H1 (cell line): ENCODE measurements around the gene BASP1. TPM values are rescaled to one million over a fixed set of nuclear protein-coding genes. Genes with fewer than 3 reads are reported as not detected.

Source experiments
- CBX8 ChIP-seq: fragments of 300-800, 300-1000 bp; sonication (generic); IDR thresholded peaks from 2 replicates; pipeline ENCODE4 v1.7.1; 2016; ENCODE audit warnings: low read depth, low read length, borderline replicate concordance
- CHD7 ChIP-seq: fragments of 300-600 bp; sonication (generic); IDR thresholded peaks from 2 replicates; pipeline ENCODE4 v1.7.1; 2012; ENCODE audit warnings: low read length, moderate library complexity, mild to moderate bottlenecking, inconsistent platforms; ENCODE audit not compliant: insufficient replicate concordance
- NANOG ChIP-seq: IDR thresholded peaks from 2 replicates; pipeline ENCODE4 v1.6.1; 2011; ENCODE audit warnings: low read length, low read depth, mild to moderate bottlenecking, inconsistent platforms; ENCODE audit not compliant: insufficient read depth, poor library complexity, severe bottlenecking
- NRF1 ChIP-seq: IDR thresholded peaks from 2 replicates; pipeline ENCODE4 v1.6.1; 2011; ENCODE audit warnings: mild to moderate bottlenecking, low read depth, low read length, improper control_type of control experiment
- POU5F1 ChIP-seq: IDR thresholded peaks from 2 replicates; pipeline ENCODE4 v1.6.1; 2011; ENCODE audit warnings: low read depth, mild to moderate bottlenecking, low read length, moderate library complexity
- RAD21 ChIP-seq, 2 experiments: IDR thresholded peaks in 1 of 2; conservative IDR thresholded peaks in 1 of 2; 2 replicates each; pipeline ENCODE4 v1.6.1; 2011; ENCODE audit warnings: low read depth in 2 of 2, low read length in 2 of 2, improper control_type of control experiment in 1 of 2, inconsistent platforms in 1 of 2, mild to moderate bottlenecking in 1 of 2, moderate library complexity in 1 of 2
- RBBP5 ChIP-seq: IDR thresholded peaks from 2 replicates; pipeline ENCODE4 v1.7.1; 2012; ENCODE audit warnings: low read depth, mild to moderate bottlenecking, inconsistent platforms, low read length, moderate library complexity, borderline replicate concordance
- SUZ12 ChIP-seq: fragments of 200-600 bp; sonication (generic); IDR thresholded peaks from 2 replicates; pipeline ENCODE4 v1.6.1; 2012; ENCODE audit warnings: mild to moderate bottlenecking, inconsistent platforms, low read length, moderate library complexity, mixed read lengths
- polyA plus RNA-seq, 7 experiments: library from polyadenylated mRNA; depleted of rRNA in 3 of 7; stranded (reverse) in 5 of 7; unstranded in 2 of 7; fragments of >200 nt in 5 of 7; fragments of 200-250 nt in 2 of 7; gene quantifications; 1 replicate in 5 of 7; 2 replicates in 1 of 7; 4 replicates in 1 of 7; pipeline versions ENCODE4 v1.2.1 to v1.2.3, GENCODE V29; 2011 to 2013; ENCODE audit warnings: missing spikeins in 2 of 7, mixed read lengths in 2 of 7
- total RNA-seq: library from RNA; stranded (reverse); fragmentation: NEBNext Ultra II Directional; extraction: Animal tissue kit (Norgen Biotek cat#: 25700); gene quantifications from 2 replicates; pipeline ENCODE4 v1.2.1, GENCODE V29; 2021

BASP1 gene
- total and polyA plus RNA-seq, 2 of the 8 experiments (the other 6 are each of a cell fraction or from before 2014, with no cell fraction given), result 95.2 to 104 TPM

- TF ChIP-seq CHD7 (no peak), SUZ12 (no peak), POU5F1 (no peak), RAD21 (IDR thresholded peaks at IDR 0.05 in 1 of 2, conservative IDR thresholded peaks at IDR 0.05 in 1 of 2; ENCODE audit: low read depth in 2 of 2, low read length in 2 of 2) (no peak), CBX8 (no peak), NANOG (no peak), NRF1 (no peak), RBBP5 (no peak)
Observed at GRCh38 chr5:17238521-17239041, 21.1 kb downstream of the BASP1 start (continued).
